ENCODE measurements around the gene APOL5. TPM values are rescaled to one million over a fixed set of nuclear protein-coding genes. Genes with fewer than 3 reads are reported as not detected.

The APOL5 gene
- total RNA-seq, 1 experiment from 2014 or later: not detected

DNA sequence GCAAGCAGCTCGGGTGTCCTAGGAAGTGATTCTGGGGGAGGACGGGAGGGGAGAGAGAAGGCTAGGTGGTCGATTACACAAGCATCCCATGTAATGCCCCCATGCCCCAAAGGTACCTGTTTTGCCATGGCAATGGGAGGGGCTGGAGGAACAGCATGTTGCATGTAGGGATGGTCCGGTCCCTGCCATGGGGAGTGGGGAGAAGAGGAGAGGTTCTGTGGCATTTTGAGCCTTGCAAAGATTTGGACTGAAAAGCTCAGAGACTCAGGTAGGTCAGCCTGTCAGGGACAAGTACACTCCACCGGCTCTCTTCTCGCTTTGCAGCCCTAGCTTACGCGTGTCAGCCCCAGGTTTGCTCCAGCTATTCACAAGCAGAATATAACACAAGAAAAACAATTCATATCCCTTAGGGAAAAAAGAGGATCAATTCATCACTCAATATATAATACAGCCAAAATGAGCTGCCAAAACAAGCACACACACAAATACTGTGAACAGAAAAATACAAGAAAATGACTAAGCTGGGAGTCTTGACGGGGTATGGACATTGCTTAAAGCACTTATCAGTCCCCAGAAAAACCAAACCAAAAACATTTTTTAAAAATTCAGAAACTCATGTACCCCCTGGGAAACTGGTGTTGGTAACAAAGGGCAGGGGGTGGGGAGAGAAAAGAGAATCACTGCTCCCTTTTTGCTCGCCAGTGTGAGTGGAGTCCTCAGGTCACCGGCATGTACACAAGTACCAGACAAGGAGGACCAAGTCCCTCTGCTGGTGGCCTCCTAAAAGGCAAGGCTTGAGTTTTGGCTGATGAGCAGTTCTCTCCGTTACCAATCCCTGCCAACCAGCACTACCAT, 21.6 kb downstream of the APOL5 start:
- no peaks in the 10 kb centered on the region for H4K20me1 ChIP-seq (ENCODE audit: insufficient read depth, low read depth, low read length)
- no peaks in the 10 kb centered on the region for H3K27me3 ChIP-seq (ENCODE audit: low read length)
- H3K4me2 ChIP-seq (ENCODE audit: low read depth, low read length, poor library complexity, severe bottlenecking): no peak overlapping the region
- no peaks in the 10 kb centered on the region for H3K79me2 ChIP-seq (ENCODE audit: low read length)
- no peak overlapping the region for H2AFZ ChIP-seq (ENCODE audit: low read length)
- DNase-seq: no peak
- no peaks in the 10 kb centered on the region for H3K9me3 ChIP-seq (ENCODE audit: low read length)
- H3K36me3 ChIP-seq (ENCODE audit: insufficient read depth, low read length): no peaks in the 10 kb centered on the region
- H3K4me1 ChIP-seq (ENCODE audit: low read length): peaks cover 7% of the 10 kb centered on the region
- H3K9me2 ChIP-seq (replicated peaks; ENCODE audit: insufficient read depth, low read length): no peaks in the 10 kb centered on the region
- no peak overlapping the region for H3K9ac ChIP-seq (ENCODE audit: low read length)
- no peak overlapping the region for H3K4me3 ChIP-seq (ENCODE audit: low read length)
- no peak overlapping the region for H3K27ac ChIP-seq (ENCODE audit: low read length)

- H3K27me3 ChIP-seq (ENCODE audit: low read length): no peaks in the 10 kb centered on the region
Measured at GRCh38 chr22:35739931-35740380, 22.3 kb downstream of the APOL5 start.

GRCh38 chr22:35740616-35741015, 22.9 kb downstream of the APOL5 start:
- no peaks in the 10 kb centered on the region for H3K36me3 ChIP-seq (ENCODE audit: insufficient read depth, low read length)
- H3K4me1 ChIP-seq (ENCODE audit: low read length): peaks cover 20% of the 10 kb centered on the region
- H3K4me3 ChIP-seq (ENCODE audit: low read length): no peak overlapping the region
- no peaks in the 10 kb centered on the region for H3K9me3 ChIP-seq (ENCODE audit: low read length)
- no peaks in the 10 kb centered on the region for H3K27me3 ChIP-seq (ENCODE audit: low read length)
- no peaks in the 10 kb centered on the region for H3K9me2 ChIP-seq (replicated peaks; ENCODE audit: insufficient read depth, low read length)
- H3K79me2 ChIP-seq (ENCODE audit: low read length): no peaks in the 10 kb centered on the region
- no peak overlapping the region for H3K9ac ChIP-seq (ENCODE audit: low read length)
- H2AFZ ChIP-seq (ENCODE audit: low read length): no peak overlapping the region
- H3K27ac ChIP-seq (ENCODE audit: low read length): no peak overlapping the region
- no peak for DNase-seq
- no peaks in the 10 kb centered on the region for H4K20me1 ChIP-seq (ENCODE audit: insufficient read depth, low read depth, low read length)
- H3K4me2 ChIP-seq (ENCODE audit: low read depth, low read length, poor library complexity, severe bottlenecking): no peak overlapping the region

More at GRCh38 chr22:35739931-35740380, 22.3 kb downstream of the APOL5 start:
- Histone ChIP-seq H3K4me1 (ENCODE audit: low read length) (peaks cover 13% of the 10 kb centered on the region), H3K4me2 (ENCODE audit: low read depth, low read length, poor library complexity, severe bottlenecking) (no peak overlapping the region), H3K79me2 (ENCODE audit: low read length) (no peaks in the 10 kb centered on the region), H3K9ac (ENCODE audit: low read length) (no peak overlapping the region), H2AFZ (ENCODE audit: low read length) (no peak overlapping the region), H3K9me2 (replicated peaks; ENCODE audit: insufficient read depth, low read length) (no peaks in the 10 kb centered on the region), H3K4me3 (ENCODE audit: low read length) (no peak overlapping the region), H3K9me3 (ENCODE audit: low read length) (no peaks in the 10 kb centered on the region), H4K20me1 (ENCODE audit: insufficient read depth, low read depth, low read length) (no peaks in the 10 kb centered on the region), H3K27ac (ENCODE audit: low read length) (no peak overlapping the region), H3K36me3 (ENCODE audit: insufficient read depth, low read length) (no peaks in the 10 kb centered on the region)
- no peak for DNase-seq

- DNase-seq: no peak
- H3K27ac ChIP-seq (ENCODE audit: low read length): no peak overlapping the region
- no peak overlapping the region for H3K9ac ChIP-seq (ENCODE audit: low read length)
- H3K4me2 ChIP-seq (ENCODE audit: low read depth, low read length, poor library complexity, severe bottlenecking): no peak overlapping the region
- H3K36me3 ChIP-seq (ENCODE audit: insufficient read depth, low read length): no peaks in the 10 kb centered on the region
- no peak overlapping the region for H2AFZ ChIP-seq (ENCODE audit: low read length)
- peaks cover 26% of the 10 kb centered on the region for H3K4me1 ChIP-seq (ENCODE audit: low read length)
- H3K9me2 ChIP-seq (replicated peaks; ENCODE audit: insufficient read depth, low read length): no peaks in the 10 kb centered on the region
- H3K4me3 ChIP-seq (ENCODE audit: low read length): no peak overlapping the region
- no peaks in the 10 kb centered on the region for H3K79me2 ChIP-seq (ENCODE audit: low read length)
- H3K27me3 ChIP-seq (ENCODE audit: low read length): no peaks in the 10 kb centered on the region
- no peaks in the 10 kb centered on the region for H3K9me3 ChIP-seq (ENCODE audit: low read length)
- no peaks in the 10 kb centered on the region for H4K20me1 ChIP-seq (ENCODE audit: insufficient read depth, low read depth, low read length)
Measured at GRCh38 chr22:35742342-35743100, 24.8 kb downstream of the APOL5 start.

DNA sequence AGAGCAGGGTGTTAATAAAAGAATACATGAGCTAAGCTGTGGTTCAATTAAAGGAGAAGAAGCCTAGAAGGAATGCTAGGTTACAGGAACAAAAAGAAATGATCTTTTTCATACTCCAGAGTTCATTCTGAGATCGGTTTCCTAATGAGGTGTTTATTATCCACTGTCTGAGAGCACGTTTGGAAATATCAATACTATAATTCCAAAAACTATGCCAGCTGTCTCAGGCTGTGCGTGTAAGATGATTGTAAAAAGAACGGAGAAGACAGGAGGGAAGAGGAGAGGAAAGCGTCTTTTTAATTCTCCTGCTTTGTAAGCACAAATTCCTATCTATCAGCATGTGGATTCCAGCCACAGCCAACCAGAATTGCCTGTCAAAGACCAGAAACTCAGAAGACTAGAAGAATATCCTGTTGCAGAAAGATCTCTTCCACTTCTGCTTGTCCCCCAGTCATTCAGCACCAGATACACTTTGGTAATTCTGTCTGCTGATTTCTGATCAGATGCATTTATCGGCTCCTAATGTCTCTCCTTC, 25.7 kb downstream of the APOL5 start:
- Histone ChIP-seq H3K27me3 (ENCODE audit: low read length) (no peaks in the 10 kb centered on the region), H3K4me2 (ENCODE audit: low read depth, low read length, poor library complexity, severe bottlenecking) (no peak overlapping the region), H3K27ac (ENCODE audit: low read length) (no peak overlapping the region), H3K9ac (ENCODE audit: low read length) (no peak overlapping the region), H3K9me3 (ENCODE audit: low read length) (no peaks in the 10 kb centered on the region), H4K20me1 (ENCODE audit: insufficient read depth, low read depth, low read length) (no peaks in the 10 kb centered on the region), H3K79me2 (ENCODE audit: low read length) (no peaks in the 10 kb centered on the region), H3K9me2 (replicated peaks; ENCODE audit: insufficient read depth, low read length) (no peaks in the 10 kb centered on the region), H3K4me3 (ENCODE audit: low read length) (no peak overlapping the region), H3K4me1 (ENCODE audit: low read length) (peaks cover 35% of the 10 kb centered on the region), H2AFZ (ENCODE audit: low read length) (no peak overlapping the region), H3K36me3 (ENCODE audit: insufficient read depth, low read length) (no peaks in the 10 kb centered on the region)
- DNase-seq: no peak

- H3K4me1 ChIP-seq (ENCODE audit: low read length): peaks cover 63% of the 10 kb centered on the region
- no peak overlapping the region for H2AFZ ChIP-seq (ENCODE audit: low read length)
- H4K20me1 ChIP-seq (ENCODE audit: insufficient read depth, low read depth, low read length): no peaks in the 10 kb centered on the region
- H3K4me2 ChIP-seq (ENCODE audit: low read depth, low read length, poor library complexity, severe bottlenecking): no peak overlapping the region
- H3K27me3 ChIP-seq (ENCODE audit: low read length): no peaks in the 10 kb centered on the region
- no peak overlapping the region for H3K4me3 ChIP-seq (ENCODE audit: low read length)
- no peak overlapping the region for H3K9ac ChIP-seq (ENCODE audit: low read length)
- H3K9me2 ChIP-seq (replicated peaks; ENCODE audit: insufficient read depth, low read length): no peaks in the 10 kb centered on the region
- H3K9me3 ChIP-seq (ENCODE audit: low read length): no peaks in the 10 kb centered on the region
- no peak overlapping the region for H3K27ac ChIP-seq (ENCODE audit: low read length)
- no peaks in the 10 kb centered on the region for H3K79me2 ChIP-seq (ENCODE audit: low read length)
- no peak for DNase-seq
- H3K36me3 ChIP-seq (ENCODE audit: insufficient read depth, low read length): no peaks in the 10 kb centered on the region
Measured at GRCh38 chr22:35746248-35746647, 28.6 kb downstream of the APOL5 start.

GRCh38 chr22:35746946-35747703, 29.5 kb downstream of the APOL5 start:
- Histone ChIP-seq H3K9ac (ENCODE audit: low read length) (no peak overlapping the region), H3K4me1 (ENCODE audit: low read length) (peaks cover 72% of the 10 kb centered on the region), H2AFZ (ENCODE audit: low read length) (no peak overlapping the region), H3K79me2 (ENCODE audit: low read length) (no peaks in the 10 kb centered on the region), H3K27ac (ENCODE audit: low read length) (peak overlapping the region; percentile 96; the same call in 1 of the 2 replicates), H3K4me2 (ENCODE audit: low read depth, low read length, poor library complexity, severe bottlenecking) (no peak overlapping the region), H3K9me2 (replicated peaks; ENCODE audit: insufficient read depth, low read length) (no peaks in the 10 kb centered on the region), H3K36me3 (ENCODE audit: insufficient read depth, low read length) (no peaks in the 10 kb centered on the region), H3K9me3 (ENCODE audit: low read length) (no peaks in the 10 kb centered on the region), H3K27me3 (ENCODE audit: low read length) (no peaks in the 10 kb centered on the region), H4K20me1 (ENCODE audit: insufficient read depth, low read depth, low read length) (no peaks in the 10 kb centered on the region), H3K4me3 (ENCODE audit: low read length) (no peak overlapping the region)
- no peak for DNase-seq
